HepG2 (cell line): ENCODE data around the gene CRYZL1. TPM values are rescaled to one million over a fixed set of nuclear protein-coding genes. Genes with fewer than 3 reads are reported as not detected.

ENCODE experiments used
- ARNT ChIP-seq: fragments of 450-650 bp; IDR thresholded peaks from 2 replicates; pipeline ENCODE4 v1.6.1; 2017
- ISX ChIP-seq: sonication (generic); formaldehyde crosslinking; conservative IDR thresholded peaks from 2 replicates; pipeline ENCODE4 v1.5.0; 2020; ENCODE audit warnings: missing genetic modification reagents
- NCOA1 ChIP-seq: sonication (generic); formaldehyde crosslinking; IDR thresholded peaks from 2 replicates; pipeline ENCODE4 v1.9.0; 2021; ENCODE audit warnings: missing genetic modification reagents
- NFRKB ChIP-seq: fragments of 450-650 bp; IDR thresholded peaks from 2 replicates; pipeline ENCODE4 v1.6.1; 2017
- RNF2 ChIP-seq: fragments of 450-650 bp; conservative IDR thresholded peaks from 2 replicates; pipeline ENCODE4 v1.6.1; 2016; ENCODE audit warnings: low read depth
- SRF ChIP-seq: IDR thresholded peaks from 2 replicates; pipeline ENCODE4 v1.6.1; 2011; ENCODE audit warnings: mild to moderate bottlenecking, low read depth, low read length, moderate library complexity
- THAP11 ChIP-seq: IDR thresholded peaks from 2 replicates; pipeline ENCODE4 v1.6.1; 2016; ENCODE audit warnings: missing biosample characterization, missing genetic modification reagents
- ZNF33B ChIP-seq: sonication (generic); formaldehyde crosslinking; IDR thresholded peaks from 2 replicates; pipeline ENCODE4 v1.5.1; 2020; ENCODE audit warnings: mild to moderate bottlenecking, missing genetic modification reagents
- ZNF674 ChIP-seq: sonication (generic); formaldehyde crosslinking; IDR thresholded peaks from 2 replicates; pipeline ENCODE4 v1.5.0; 2020; ENCODE audit warnings: low read depth, mild to moderate bottlenecking, missing genetic modification reagents
- polyA plus RNA-seq, 8 experiments: library from polyadenylated mRNA; depleted of rRNA in 3 of 8; stranded (reverse) in 7 of 8; unstranded in 1 of 8; fragments of >200 nt; fragmentation: Illumina TruSeq in 4 of 8; extraction: Trizol in 4 of 8; gene quantifications; 2 replicates each; pipeline versions ENCODE4 v1.2.1 to v1.2.3, GENCODE V29; 2011 to 2016; ENCODE audit warnings: low read depth in 4 of 8, missing spikeins in 1 of 8, mixed read lengths in 1 of 8; ENCODE audit not compliant: insufficient read depth in 1 of 8
- total RNA-seq, 5 experiments: library from RNA; depleted of rRNA; stranded (reverse); fragments of >200 nt; fragmentation: Illumina TruSeq; extraction: Trizol; gene quantifications; 2 replicates each; pipeline ENCODE4 v1.2.3, GENCODE V29; 2016; ENCODE audit warnings: low read depth in 1 of 5
- TF ChIP-seq, protein P1 (sequence below): sonication (generic); formaldehyde crosslinking; IDR thresholded peaks from 2 replicates; pipeline ENCODE4 v1.4.0; 2020; ENCODE audit warnings: low read depth, missing genetic modification reagents
- TF ChIP-seq, protein P2 (sequence below): sonication (generic); formaldehyde crosslinking; IDR thresholded peaks from 2 replicates; pipeline ENCODE4; 2020; ENCODE audit warnings: missing genetic modification reagents, mild to moderate bottlenecking, borderline replicate concordance
- TF ChIP-seq, protein P3 (sequence below): sonication (generic); formaldehyde crosslinking; IDR thresholded peaks from 2 replicates; pipeline ENCODE4 v1.4.0; 2020; ENCODE audit warnings: missing genetic modification reagents; ENCODE audit errors: not compliant biosample characterization
- TF ChIP-seq, protein P4 (sequence below): sonication (generic); formaldehyde crosslinking; IDR thresholded peaks from 2 replicates; pipeline ENCODE4 v1.4.0; 2020; ENCODE audit warnings: missing genetic modification reagents
- TF ChIP-seq, protein P5 (sequence below): IDR thresholded peaks from 2 replicates; pipeline ENCODE4 v1.6.1; 2016; ENCODE audit warnings: missing compliant biosample characterization, missing genetic modification reagents, borderline replicate concordance

The CRYZL1 gene
- total and polyA plus RNA-seq, 2 of the 13 experiments (the other 11 are each of a cell fraction or from before 2014, with no cell fraction given), result 20.3 to 27.7 TPM

DNA sequence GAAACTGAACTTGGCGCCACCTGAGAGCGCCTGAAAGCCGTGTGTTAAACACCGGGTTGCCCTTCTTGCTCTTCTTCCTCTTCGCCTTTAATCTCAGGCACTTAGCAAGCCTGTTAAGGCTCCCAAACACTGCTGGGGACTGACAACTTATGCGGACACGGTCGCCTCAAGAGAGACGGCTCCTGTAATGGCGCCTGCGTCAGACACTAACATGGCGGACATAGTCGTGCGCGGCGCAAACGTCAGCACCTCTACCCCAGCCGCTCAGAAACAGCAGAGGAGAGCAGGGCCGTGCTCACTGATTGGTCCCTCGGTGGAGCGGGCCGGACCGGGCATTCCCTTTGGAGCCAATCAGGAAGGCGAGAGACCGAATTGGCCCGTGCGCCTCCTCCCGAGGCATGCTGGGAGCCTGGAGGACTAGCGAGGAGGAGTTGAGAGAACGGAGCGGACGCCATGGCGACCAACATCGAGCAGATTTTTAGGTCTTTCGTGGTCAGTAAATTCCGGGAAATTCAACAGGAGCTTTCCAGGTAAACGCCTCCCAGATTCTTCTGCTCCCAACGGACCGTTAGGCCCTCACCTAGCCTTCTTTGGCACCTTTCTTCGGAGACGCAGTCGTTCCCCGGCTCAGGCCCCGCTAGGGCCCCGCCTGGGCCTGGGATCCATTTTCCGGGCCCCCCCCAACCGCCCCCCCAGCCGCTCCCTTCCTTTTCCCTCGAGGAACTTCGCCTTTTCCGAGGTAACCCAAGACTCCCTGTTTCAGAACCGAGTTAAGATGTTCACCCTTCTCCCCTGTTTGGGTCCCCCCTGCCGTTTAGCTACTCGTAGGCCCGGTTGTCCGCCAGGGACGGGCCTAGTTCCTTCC, 98.7 kb downstream of the CRYZL1 start, which contains the start of gene SON (continued):
- TF ChIP-seq, protein P1, sequence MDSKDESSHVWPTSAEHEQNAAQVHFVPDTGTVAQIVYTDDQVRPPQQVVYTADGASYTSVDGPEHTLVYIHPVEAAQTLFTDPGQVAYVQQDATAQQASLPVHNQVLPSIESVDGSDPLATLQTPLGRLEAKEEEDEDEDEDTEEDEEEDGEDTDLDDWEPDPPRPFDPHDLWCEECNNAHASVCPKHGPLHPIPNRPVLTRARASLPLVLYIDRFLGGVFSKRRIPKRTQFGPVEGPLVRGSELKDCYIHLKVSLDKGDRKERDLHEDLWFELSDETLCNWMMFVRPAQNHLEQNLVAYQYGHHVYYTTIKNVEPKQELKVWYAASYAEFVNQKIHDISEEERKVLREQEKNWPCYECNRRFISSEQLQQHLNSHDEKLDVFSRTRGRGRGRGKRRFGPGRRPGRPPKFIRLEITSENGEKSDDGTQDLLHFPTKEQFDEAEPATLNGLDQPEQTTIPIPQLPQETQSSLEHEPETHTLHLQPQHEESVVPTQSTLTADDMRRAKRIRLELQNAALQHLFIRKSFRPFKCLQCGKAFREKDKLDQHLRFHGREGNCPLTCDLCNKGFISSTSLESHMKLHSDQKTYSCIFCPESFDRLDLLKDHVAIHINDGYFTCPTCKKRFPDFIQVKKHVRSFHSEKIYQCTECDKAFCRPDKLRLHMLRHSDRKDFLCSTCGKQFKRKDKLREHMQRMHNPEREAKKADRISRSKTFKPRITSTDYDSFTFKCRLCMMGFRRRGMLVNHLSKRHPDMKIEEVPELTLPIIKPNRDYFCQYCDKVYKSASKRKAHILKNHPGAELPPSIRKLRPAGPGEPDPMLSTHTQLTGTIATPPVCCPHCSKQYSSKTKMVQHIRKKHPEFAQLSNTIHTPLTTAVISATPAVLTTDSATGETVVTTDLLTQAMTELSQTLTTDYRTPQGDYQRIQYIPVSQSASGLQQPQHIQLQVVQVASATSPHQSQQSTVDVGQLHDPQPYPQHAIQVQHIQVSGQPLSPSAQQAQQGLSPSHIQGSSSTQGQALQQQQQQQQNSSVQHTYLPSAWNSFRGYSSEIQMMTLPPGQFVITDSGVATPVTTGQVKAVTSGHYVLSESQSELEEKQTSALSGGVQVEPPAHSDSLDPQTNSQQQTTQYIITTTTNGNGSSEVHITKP (CRISPR knock-in tag), result no peak
- no peak; the same call in 1 of the 2 replicates for TF ChIP-seq RNF2
- TF ChIP-seq, protein P2, sequence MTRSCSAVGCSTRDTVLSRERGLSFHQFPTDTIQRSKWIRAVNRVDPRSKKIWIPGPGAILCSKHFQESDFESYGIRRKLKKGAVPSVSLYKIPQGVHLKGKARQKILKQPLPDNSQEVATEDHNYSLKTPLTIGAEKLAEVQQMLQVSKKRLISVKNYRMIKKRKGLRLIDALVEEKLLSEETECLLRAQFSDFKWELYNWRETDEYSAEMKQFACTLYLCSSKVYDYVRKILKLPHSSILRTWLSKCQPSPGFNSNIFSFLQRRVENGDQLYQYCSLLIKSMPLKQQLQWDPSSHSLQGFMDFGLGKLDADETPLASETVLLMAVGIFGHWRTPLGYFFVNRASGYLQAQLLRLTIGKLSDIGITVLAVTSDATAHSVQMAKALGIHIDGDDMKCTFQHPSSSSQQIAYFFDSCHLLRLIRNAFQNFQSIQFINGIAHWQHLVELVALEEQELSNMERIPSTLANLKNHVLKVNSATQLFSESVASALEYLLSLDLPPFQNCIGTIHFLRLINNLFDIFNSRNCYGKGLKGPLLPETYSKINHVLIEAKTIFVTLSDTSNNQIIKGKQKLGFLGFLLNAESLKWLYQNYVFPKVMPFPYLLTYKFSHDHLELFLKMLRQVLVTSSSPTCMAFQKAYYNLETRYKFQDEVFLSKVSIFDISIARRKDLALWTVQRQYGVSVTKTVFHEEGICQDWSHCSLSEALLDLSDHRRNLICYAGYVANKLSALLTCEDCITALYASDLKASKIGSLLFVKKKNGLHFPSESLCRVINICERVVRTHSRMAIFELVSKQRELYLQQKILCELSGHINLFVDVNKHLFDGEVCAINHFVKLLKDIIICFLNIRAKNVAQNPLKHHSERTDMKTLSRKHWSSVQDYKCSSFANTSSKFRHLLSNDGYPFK, result peak; percentile 96
- TF ChIP-seq ARNT, result no peak
- TF ChIP-seq THAP11 (CRISPR knock-in tag), result peak; percentile 86
- no peak for TF ChIP-seq ZNF674 (CRISPR knock-in tag)
- TF ChIP-seq, protein P3, sequence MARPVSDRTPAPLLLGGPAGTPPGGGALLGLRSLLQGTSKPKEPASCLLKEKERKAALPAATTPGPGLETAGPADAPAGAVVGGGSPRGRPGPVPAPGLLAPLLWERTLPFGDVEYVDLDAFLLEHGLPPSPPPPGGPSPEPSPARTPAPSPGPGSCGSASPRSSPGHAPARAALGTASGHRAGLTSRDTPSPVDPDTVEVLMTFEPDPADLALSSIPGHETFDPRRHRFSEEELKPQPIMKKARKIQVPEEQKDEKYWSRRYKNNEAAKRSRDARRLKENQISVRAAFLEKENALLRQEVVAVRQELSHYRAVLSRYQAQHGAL (CRISPR knock-in tag), result no peak
- peak; percentile 83 for TF ChIP-seq ZNF33B (CRISPR knock-in tag)
- TF ChIP-seq, protein P4, sequence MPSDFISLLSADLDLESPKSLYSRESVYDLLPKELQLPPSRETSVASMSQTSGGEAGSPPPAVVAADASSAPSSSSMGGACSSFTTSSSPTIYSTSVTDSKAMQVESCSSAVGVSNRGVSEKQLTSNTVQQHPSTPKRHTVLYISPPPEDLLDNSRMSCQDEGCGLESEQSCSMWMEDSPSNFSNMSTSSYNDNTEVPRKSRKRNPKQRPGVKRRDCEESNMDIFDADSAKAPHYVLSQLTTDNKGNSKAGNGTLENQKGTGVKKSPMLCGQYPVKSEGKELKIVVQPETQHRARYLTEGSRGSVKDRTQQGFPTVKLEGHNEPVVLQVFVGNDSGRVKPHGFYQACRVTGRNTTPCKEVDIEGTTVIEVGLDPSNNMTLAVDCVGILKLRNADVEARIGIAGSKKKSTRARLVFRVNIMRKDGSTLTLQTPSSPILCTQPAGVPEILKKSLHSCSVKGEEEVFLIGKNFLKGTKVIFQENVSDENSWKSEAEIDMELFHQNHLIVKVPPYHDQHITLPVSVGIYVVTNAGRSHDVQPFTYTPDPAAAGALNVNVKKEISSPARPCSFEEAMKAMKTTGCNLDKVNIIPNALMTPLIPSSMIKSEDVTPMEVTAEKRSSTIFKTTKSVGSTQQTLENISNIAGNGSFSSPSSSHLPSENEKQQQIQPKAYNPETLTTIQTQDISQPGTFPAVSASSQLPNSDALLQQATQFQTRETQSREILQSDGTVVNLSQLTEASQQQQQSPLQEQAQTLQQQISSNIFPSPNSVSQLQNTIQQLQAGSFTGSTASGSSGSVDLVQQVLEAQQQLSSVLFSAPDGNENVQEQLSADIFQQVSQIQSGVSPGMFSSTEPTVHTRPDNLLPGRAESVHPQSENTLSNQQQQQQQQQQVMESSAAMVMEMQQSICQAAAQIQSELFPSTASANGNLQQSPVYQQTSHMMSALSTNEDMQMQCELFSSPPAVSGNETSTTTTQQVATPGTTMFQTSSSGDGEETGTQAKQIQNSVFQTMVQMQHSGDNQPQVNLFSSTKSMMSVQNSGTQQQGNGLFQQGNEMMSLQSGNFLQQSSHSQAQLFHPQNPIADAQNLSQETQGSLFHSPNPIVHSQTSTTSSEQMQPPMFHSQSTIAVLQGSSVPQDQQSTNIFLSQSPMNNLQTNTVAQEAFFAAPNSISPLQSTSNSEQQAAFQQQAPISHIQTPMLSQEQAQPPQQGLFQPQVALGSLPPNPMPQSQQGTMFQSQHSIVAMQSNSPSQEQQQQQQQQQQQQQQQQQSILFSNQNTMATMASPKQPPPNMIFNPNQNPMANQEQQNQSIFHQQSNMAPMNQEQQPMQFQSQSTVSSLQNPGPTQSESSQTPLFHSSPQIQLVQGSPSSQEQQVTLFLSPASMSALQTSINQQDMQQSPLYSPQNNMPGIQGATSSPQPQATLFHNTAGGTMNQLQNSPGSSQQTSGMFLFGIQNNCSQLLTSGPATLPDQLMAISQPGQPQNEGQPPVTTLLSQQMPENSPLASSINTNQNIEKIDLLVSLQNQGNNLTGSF (CRISPR knock-in tag), result peak; percentile 84
- 0 out of 2 replicates have a peak, but pooled peaks have one; percentile 36 for TF ChIP-seq NCOA1 (CRISPR knock-in tag)
- peak; percentile 86 for TF ChIP-seq NFRKB
- no peak for TF ChIP-seq SRF
- TF ChIP-seq ISX (CRISPR knock-in tag), result 0 out of 2 replicates have a peak, but pooled peaks have one; percentile 28
- TF ChIP-seq, protein P5, sequence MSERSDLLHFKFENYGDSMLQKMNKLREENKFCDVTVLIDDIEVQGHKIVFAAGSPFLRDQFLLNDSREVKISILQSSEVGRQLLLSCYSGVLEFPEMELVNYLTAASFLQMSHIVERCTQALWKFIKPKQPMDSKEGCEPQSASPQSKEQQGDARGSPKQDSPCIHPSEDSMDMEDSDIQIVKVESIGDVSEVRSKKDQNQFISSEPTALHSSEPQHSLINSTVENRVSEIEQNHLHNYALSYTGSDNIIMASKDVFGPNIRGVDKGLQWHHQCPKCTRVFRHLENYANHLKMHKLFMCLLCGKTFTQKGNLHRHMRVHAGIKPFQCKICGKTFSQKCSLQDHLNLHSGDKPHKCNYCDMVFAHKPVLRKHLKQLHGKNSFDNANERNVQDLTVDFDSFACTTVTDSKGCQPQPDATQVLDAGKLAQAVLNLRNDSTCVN (CRISPR knock-in tag), result peak; percentile 10; the same call in 1 of the 2 replicates
